Forelimb muscle (tissue), 1 donor: ENCODE measurements around the gene CHST12. TPM values are rescaled to one million over a fixed set of nuclear protein-coding genes. Genes with fewer than 3 reads are reported as not detected.
A peak's percentile ranks its signal among the peaks of the same experiment; 100 is the strongest.
"Not testable (repeated sequence)": the region's sequence is repeated elsewhere in the genome, so short reads cannot be mapped to it uniquely, and the experiment has no call there.

Experiments used
- DNase-seq: peaks from one replicate; pipeline ENCODE4 v3.0.0-alpha.2; 2013; ENCODE audit warnings: low read depth
- polyA plus RNA-seq: library from polyadenylated mRNA; unstranded; fragments of 120-200 nt; gene quantifications from one replicate; pipeline ENCODE4 v1.2.1, GENCODE V29; 2013; ENCODE audit not compliant: insufficient read length

CHST12 gene
- polyA plus RNA-seq, 1 donor = 9.3 TPM

GRCh38 chr7:2378125-2378524 is 25.3 kb upstream of the CHST12 start:
- not testable (repeated sequence) for DNase-seq

GRCh38 chr7:2379161-2379560 is 24.2 kb upstream of the CHST12 start:
- DNase-seq = no peak

- no peak for DNase-seq
Measured at GRCh38 chr7:2379821-2380450, 23.5 kb upstream of the CHST12 start.

GRCh38 chr7:2380461-2380860 is 22.9 kb upstream of the CHST12 start:
- DNase-seq = no peak

GRCh38 chr7:2381227-2381626 is 22.2 kb upstream of the CHST12 start:
- DNase-seq = no peak

DNA sequence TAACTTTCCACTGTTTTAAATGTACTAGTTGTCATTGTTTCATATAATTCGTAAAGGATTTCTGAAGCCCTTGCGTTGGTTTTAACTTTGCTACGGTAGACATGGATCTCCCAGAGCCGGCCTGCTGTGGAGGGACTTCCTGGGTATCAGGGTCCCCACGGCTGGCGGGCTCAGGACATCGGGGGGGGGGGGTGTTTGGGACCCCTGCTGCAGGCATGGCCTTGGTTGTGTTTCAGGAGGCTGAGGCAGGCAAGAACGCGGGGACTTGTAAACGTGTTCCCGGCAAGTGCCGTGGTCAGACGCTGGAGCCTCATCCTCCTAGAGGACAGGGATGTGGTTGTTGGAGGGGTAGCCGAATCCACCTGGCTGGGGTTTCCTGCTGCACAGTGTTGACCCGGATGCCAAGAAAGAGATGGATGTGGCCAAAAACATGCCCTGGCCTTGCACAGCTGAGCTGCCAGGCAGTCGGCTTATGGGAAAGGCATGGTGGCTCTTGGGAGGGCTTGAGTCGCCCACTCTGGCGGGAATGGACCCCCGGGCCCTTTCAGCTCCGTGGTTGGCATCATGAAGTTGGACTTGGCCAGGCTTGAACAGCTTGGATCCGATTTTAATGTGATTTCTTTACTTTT is 21.4 kb upstream of the CHST12 start:
- DNase-seq = no peak

GRCh38 chr7:2383543-2384274 is 19.7 kb upstream of the CHST12 start:
- DNase-seq = no peak

GRCh38 chr7:2384354-2385243 is 18.8 kb upstream of the CHST12 start:
- no peak for DNase-seq

DNA sequence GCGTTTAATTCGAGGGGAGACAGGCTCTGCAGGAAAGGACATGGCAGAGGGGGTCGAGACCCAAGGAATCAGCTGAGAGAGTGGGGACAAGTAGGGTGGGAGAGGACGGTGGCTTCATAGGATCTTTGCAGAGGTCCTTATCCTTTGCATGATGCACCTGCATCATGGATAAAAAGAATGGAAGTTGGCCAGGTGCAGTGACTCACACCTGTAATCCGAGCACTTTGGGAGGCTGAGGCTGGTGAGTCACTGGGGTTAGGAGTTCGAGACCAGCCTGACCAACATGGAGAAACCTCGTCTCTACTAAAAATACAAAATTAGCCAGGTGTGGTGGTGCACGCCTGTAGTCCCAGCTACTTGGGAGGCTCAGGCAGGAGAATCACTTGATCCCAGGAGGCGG is 17.3 kb upstream of the CHST12 start:
- DNase-seq = not testable (repeated sequence)

GRCh38 chr7:2386964-2387669 is 16.3 kb upstream of the CHST12 start:
- DNase-seq = no peak

- DNase-seq = no peak
Measured at GRCh38 chr7:2387897-2388636, 15.3 kb upstream of the CHST12 start.

DNA sequence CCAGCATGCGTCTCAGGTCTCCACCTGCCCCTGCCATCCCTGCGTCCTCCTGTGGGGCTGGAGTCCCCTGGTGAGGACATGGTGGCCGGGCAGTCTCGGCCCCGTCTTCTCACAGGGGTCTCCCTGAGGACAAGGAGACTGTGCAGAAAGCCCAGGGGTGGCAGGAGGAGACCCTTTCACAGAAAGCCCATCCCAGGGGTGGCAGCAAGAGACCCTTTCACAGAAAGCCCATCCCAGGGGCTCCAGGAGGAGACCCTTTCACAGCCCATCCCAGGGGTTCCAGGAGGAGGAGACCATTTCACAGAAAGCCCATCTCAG is 14.8 kb upstream of the CHST12 start:
- no peak for DNase-seq

- DNase-seq = not testable (repeated sequence)
Measured at GRCh38 chr7:2390020-2390816, 13.2 kb upstream of the CHST12 start.

DNA sequence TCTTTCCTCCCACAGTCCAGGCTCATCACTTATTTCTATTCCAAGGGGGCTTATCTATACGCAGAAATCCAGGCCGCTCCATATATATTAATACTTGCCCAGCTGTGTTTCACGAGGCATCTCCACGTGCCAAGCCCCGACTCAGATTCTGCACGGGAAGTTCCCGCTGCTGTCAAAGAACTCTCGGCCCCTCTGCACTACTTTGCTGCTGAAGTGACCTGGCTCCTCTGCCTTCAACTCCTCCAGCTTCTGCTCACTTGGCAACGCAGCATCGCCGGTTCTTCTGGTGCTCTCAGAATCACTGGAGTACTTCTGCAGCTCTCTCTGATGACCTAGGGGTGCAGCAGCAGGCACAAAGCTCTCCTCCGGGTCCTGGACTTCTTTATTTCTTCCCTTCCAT is 9.7 kb upstream of the CHST12 start:
- no peak for DNase-seq

DNA sequence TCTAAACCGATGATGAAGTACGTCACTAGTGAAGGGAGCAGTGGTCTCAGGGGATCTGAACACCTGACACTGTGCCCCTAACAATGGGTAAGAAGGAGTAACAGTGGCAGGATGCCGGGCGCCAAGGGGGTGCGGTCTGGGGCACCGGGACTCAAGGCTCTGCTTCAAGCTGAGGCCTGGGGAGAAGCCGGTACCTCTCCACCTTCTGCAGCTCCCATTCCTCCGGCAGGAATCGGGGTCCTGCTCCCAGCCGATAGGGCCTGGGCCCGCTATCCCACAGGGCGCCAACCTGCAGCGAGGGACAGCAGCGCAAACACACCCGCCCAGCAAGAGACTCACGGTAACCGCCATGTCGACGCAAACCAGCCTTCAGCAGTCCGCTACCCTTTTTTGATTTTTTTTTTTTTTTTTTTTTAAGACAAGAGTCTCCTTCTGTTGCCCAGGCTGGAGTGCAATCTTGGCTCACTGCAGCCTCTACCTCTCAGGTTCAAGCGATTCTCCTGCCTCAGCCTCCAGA is 8.8 kb upstream of the CHST12 start:
- no peak for DNase-seq

- no peak for DNase-seq
Measured at GRCh38 chr7:2398506-2398905, 4.9 kb upstream of the CHST12 start.

- peak; percentile 44 for DNase-seq
Measured at GRCh38 chr7:2399848-2400587, 3.4 kb upstream of the CHST12 start.

DNA sequence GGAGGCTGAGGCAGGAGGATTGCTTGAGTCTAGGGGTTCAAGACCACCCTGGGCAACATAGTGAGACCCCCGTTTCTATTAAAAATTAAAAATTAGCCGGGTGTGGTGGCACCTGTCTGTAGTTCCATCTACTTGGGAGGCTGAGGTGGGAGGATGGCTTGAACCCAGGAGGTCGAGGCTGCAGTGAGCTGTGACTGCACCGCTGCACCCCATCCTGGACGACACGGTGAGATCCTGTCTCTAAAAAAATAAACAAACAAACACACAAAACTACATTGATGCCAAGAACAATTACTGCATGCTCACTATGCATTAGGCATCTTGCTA is 761 bp upstream of the CHST12 start:
- no peak for DNase-seq
